Measurements from ENCODE around the gene KCNH3. TPM values are rescaled to one million over a fixed set of nuclear protein-coding genes. Genes with fewer than 3 reads are reported as not detected.

KCNH3 gene
- total and polyA plus RNA-seq, 2 of the 4 experiments (the other 2 are of a cell fraction), result 0.10 TPM; not detected in 1

GRCh38 chr12:49533331-49533730, 5.5 kb upstream of the KCNH3 start:
- dilution Hi-C loops (cut with HindIII; ENCODE audit: low sequenced_read_pairs, unreplicated experiment) (no loop called here), intact Hi-C loops (cut with micrococcal nuclease) (no loop called here), in situ Hi-C loops (cut with MboI; ENCODE audit: low sequenced_read_pairs) (no loop called here)
- no peaks in the 10 kb centered on the region for H3K36me3 ChIP-seq (ENCODE audit: control insufficient read depth, insufficient read depth, low read length)
- no peaks in the 10 kb centered on the region for H3K9me3 ChIP-seq (ENCODE audit: control insufficient read depth, insufficient read depth, low read length)
- no peak overlapping the region for H3K18ac ChIP-seq (ENCODE audit: low read depth, low read length)
- H2AK5ac ChIP-seq (ENCODE audit: low read depth, low read length), result no peak overlapping the region
- H4K8ac ChIP-seq (ENCODE audit: low read depth in 2 of 2, low read length in 2 of 2), result no peak overlapping the region
- H3K14ac ChIP-seq (replicated peaks; ENCODE audit: low read depth, low read length), result no peak overlapping the region
- H2BK20ac ChIP-seq (ENCODE audit: low read depth, low read length), result no peak overlapping the region
- CTCF ChIA-PET, result no interaction called here
- H4K20me1 ChIP-seq (ENCODE audit: insufficient read depth, low read length), result no peaks in the 10 kb centered on the region; the same call in 1 of the 2 replicates
- H3K27me3 ChIP-seq (ENCODE audit: control insufficient read depth, insufficient read depth, low read length), result peaks cover 12% of the 10 kb centered on the region
- ATAC-seq (ENCODE audit: low read depth) (no peak), DNase-seq (no peak)
- no peak overlapping the region for H4K5ac ChIP-seq (ENCODE audit: low read depth, low read length)
- 100% methylated on average over 3 of the region's 10 CpGs; no CpG with 5 or more reads in 1 of the 2 experiments for WGBS, 2 experiments (ENCODE audit: extremely low coverage in 2 of 2, insufficient read length in 1 of 2)
- no peaks in the 10 kb centered on the region for H3K79me1 ChIP-seq (ENCODE audit: low read depth in 1 of 2, low read length in 2 of 2)
- no peak overlapping the region for H3K4ac ChIP-seq (ENCODE audit: low read depth, low read length)
- no peak overlapping the region for H3K56ac ChIP-seq (ENCODE audit: extremely low read depth, insufficient read depth, low read length)
- POLR2A ChIA-PET (ENCODE audit: unreplicated experiment), result no interaction called here
- H3K23ac ChIP-seq (ENCODE audit: low read depth, low read length), result no peak overlapping the region
- no peak overlapping the region for H3K9ac ChIP-seq (ENCODE audit: low read depth, low read length)
- H2BK5ac ChIP-seq (ENCODE audit: low read depth, low read length, poor library complexity, severe bottlenecking), result no peak overlapping the region
- no peak overlapping the region for H4K91ac ChIP-seq (ENCODE audit: insufficient read depth, low read depth, low read length)
- H2AK9ac ChIP-seq (replicated peaks; ENCODE audit: low read depth, low read length, poor library complexity), result no peak overlapping the region
- no peak overlapping the region for H2BK120ac ChIP-seq (ENCODE audit: low read depth, low read length)
- H2AFZ ChIP-seq (replicated peaks; ENCODE audit: low read length, poor library complexity), result no peak overlapping the region
- no peaks in the 10 kb centered on the region for H3K9me1 ChIP-seq (ENCODE audit: insufficient read depth, low read length)
- no TSS peak for BruUV-seq (replicated peaks)
- 0 out of 2 replicates have a peak, but pooled peaks cover 2% of the 10 kb centered on the region for H3K4me1 ChIP-seq (ENCODE audit: control insufficient read depth, insufficient read depth, low read length)
- TF ChIP-seq RCOR1 (IDR thresholded peaks at IDR 0.05; ENCODE audit: insufficient replicate concordance, low read length) (no peak), MAZ (IDR thresholded peaks at IDR 0.05; ENCODE audit: borderline replicate concordance, low read depth, low read length) (no peak), USF2 (IDR thresholded peaks at IDR 0.05; ENCODE audit: low read depth, low read length) (no peak), FOS (IDR thresholded peaks at IDR 0.05; ENCODE audit: low read depth, low read length) (no peak), CEBPB (IDR thresholded peaks at IDR 0.05; ENCODE audit: low read depth, low read length) (no peak), MXI1 (IDR thresholded peaks at IDR 0.05; ENCODE audit: borderline replicate concordance, low read depth, low read length) (no peak), RAD21 (IDR thresholded peaks at IDR 0.05; ENCODE audit: low read length) (no peak), CHD1 (IDR thresholded peaks at IDR 0.05; ENCODE audit: low read depth, low read length) (no peak), POLR2A (IDR thresholded peaks at IDR 0.05; ENCODE audit: low read depth, low read length) (no peak), BHLHE40 (IDR thresholded peaks at IDR 0.05; ENCODE audit: low read depth, low read length) (no peak), RFX5 (IDR thresholded peaks at IDR 0.05; ENCODE audit: low read depth, low read length) (no peak), SMC3 (IDR thresholded peaks at IDR 0.05; ENCODE audit: low read depth, low read length) (no peak), NFE2L2 (IDR thresholded peaks at IDR 0.05; ENCODE audit: low read depth, low read length) (no peak)
- TF ChIP-seq, protein P1, sequence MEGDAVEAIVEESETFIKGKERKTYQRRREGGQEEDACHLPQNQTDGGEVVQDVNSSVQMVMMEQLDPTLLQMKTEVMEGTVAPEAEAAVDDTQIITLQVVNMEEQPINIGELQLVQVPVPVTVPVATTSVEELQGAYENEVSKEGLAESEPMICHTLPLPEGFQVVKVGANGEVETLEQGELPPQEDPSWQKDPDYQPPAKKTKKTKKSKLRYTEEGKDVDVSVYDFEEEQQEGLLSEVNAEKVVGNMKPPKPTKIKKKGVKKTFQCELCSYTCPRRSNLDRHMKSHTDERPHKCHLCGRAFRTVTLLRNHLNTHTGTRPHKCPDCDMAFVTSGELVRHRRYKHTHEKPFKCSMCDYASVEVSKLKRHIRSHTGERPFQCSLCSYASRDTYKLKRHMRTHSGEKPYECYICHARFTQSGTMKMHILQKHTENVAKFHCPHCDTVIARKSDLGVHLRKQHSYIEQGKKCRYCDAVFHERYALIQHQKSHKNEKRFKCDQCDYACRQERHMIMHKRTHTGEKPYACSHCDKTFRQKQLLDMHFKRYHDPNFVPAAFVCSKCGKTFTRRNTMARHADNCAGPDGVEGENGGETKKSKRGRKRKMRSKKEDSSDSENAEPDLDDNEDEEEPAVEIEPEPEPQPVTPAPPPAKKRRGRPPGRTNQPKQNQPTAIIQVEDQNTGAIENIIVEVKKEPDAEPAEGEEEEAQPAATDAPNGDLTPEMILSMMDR (conservative IDR thresholded peaks at IDR 0.05; ENCODE audit: low read depth, low read length), result no peak
- TF ChIP-seq, protein P2, sequence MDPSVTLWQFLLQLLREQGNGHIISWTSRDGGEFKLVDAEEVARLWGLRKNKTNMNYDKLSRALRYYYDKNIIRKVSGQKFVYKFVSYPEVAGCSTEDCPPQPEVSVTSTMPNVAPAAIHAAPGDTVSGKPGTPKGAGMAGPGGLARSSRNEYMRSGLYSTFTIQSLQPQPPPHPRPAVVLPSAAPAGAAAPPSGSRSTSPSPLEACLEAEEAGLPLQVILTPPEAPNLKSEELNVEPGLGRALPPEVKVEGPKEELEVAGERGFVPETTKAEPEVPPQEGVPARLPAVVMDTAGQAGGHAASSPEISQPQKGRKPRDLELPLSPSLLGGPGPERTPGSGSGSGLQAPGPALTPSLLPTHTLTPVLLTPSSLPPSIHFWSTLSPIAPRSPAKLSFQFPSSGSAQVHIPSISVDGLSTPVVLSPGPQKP (IDR thresholded peaks at IDR 0.05; ENCODE audit: borderline replicate concordance, low read depth, low read length), result no peak
- H3K4me3 ChIP-seq (ENCODE audit: insufficient read depth, low read depth, low read length), result no peak overlapping the region
- H2BK15ac ChIP-seq (ENCODE audit: low read depth, low read length), result no peak overlapping the region
- H3K4me2 ChIP-seq (ENCODE audit: low read depth, low read length), result no peak overlapping the region
- no peak overlapping the region for H3K27ac ChIP-seq (ENCODE audit: insufficient read depth, low read length)
